Measurements from ENCODE around the gene EXOC6.

Gene EXOC6

DNA sequence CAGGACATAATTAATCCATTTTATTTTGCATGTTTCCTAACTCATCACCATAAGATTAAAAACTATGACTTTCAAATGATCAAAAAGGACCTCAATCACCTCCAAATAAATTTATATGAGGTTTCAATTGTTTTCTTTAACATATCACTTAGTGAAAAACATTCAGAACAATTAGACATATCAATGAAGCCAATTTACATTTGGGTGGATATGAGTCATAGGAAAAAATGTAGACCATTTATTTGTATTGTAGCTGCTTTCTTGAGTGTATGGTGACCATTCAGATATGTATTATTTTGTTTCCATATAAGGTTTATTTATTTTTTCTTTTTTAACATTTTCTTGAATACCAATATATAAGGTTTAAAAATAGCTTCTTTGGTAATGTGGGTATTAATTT, 13.3 kb upstream of the EXOC6 start:
- no peak for DNase-seq

DNA sequence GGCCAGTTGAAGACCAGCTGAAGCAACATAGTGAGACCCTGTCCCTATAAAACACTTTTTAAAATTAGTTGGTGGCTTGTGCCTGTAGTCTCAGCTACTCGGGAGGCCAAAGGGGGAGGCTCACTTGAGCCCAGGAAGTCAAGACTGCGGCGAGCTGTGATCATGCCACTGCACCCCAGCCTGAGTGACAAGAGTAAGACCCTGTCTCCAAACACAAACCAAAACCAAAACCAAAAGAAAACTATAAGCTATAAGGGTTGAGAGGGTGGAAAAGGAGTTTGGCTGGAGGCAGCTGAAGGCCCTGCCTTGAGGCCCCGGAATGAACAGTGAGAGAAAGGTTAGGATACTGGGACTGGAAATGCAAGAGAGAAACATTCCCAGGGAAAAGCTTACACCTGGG, 10.9 kb upstream of the EXOC6 start:
- DNase-seq, result no peak

DNA sequence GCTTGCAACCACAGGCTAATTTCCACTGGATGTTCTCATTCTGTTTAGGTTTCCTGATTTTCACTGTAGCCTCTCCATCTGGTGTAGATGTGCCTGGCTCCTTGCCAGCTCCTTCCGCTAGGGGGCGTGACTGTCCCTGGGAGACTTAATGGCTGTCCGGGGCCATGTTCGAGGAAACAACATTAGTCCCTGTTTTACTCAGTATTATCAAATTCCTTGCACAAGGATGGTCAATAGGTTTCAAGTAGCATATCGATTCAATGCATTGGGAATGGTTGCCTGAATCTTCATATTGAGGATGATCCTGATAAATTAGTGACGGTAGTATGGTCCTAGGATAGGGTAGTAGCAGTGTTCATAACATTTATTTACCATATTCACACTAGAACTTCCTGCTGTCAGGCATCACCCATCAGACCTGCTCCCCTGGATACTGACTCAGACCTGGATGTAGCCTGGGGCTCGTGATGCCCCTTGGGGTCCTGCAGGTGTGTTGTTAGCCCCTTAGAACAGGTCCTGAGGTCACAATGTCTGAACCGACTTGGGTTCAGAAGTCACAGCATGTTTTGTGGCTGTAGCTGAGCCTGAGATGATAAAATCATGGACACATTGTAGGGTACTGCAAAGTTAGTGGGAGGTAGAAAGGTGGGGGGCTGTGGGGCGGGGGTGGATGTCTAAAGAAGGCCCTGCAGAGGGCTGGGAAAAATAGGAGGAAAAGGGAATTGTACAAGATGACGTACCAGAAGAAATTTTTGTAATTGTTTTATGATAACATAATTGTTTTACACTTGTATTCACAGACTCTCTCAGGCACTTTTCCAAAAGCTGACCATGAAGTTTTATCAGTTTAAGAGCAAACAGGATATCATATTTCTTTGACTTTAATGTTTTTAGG, 8.9 kb upstream of the EXOC6 start:
- peak; percentile 78 to 81 for DNase-seq

DNA sequence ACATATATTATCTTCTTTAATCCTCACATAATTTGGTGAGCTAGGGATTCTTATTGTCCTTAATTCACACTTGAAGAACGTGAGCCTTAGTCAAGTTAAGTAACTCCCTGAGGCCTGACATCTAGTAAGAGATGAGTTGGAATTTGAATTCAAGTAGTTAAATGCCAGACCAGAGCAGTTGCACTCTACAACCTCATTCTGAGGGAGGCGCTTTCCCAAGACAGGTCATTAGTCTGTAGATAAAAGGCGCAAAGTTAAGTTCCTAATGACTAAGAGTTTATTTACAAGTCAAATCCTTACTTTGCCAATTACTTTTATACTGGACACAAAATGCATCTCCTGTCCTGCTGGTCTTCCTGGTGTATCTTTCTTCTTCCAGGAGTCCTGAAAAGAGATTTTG, 3.6 kb upstream of the EXOC6 start:
- DNase-seq, result no peak

DNA sequence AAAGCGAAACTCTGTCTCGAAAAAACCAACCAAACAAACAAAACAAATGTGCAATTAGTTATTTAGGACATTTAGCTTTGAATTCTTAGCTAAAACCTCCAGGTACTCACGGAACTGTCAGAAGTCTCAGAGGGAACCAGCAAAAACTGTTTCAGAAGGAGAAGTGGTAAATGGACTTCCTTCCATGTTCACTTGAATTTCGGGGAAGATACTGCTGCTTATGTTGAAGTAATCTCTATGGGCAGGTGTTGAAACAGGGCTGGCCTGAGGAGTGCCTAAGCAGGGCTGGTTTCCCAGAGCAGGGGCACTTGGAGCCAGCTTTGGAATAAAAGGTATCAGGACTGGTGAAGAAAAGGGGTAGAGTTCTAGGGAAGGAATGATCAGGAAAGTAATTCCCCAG, 2.4 kb upstream of the EXOC6 start:
- DNase-seq, result no peak

DNA sequence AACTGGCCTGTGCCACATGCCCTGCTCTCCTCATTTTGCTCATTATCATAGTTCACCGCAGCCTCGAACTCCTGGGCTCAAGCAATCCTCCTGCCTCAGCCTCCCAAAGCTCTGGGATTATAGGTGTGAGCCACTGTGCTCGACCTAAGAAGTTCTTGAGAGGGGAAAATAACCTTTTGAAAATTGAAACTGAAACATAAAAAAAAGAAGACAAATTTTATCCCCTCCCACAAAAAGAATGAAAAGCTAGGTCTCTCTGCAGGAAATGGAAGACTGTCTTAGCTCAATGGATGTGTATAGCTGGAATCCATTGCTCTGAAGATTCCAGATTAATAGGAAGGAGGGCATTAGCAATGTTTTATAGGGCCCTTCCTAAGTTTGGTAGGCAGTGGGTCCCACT, 2.0 kb upstream of the EXOC6 start:
- DNase-seq, result no peak

DNA sequence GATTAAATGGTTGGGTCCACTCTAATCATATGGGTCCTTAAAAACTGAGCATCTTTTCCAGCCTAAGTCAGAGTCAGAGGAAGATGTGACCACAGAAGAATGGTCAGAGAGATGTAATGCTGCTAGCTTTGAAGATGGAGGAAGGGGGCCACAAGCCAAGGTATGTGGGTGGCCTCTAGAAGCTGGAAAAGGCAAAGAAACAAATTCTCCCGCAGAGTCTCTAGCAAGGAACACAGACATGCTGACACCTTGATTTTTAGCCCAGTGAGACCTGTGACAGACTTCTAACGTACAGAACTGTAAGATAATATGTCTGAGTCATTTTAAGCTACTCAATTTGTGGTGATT, 1.5 kb upstream of the EXOC6 start:
- DNase-seq, result no peak

DNA sequence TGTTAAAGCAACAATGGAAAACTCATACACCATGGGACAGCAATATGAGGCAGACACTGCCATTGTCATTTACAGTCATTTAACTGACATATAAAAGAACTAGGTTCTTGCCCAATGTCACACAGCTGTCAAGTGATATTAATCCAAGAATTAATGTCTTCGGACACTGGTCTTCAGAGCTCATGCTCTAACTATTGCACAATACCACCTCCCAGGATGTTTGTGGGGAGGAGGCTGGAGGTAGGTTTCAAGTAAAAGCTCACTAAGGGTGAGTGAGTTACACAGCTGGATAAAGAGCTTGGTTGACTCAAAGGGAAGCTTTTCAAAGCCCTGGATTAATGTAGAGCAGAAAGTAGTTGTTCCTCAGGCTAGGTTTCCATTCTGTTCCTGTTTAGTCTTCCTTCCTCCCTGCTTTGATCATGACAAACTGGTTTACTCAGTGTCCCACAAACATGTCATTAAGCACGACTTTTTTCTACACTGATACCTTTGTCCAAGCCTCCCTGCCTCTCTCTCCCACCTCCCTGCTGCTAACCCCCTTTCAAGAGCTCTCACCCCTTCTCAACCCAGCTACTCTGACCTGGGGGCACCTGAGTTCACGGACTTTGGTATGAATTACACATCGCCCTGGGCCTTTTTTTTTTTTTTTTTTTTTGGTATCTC, 987 bp upstream of the EXOC6 start:
- DNase-seq, result no peak

DNA sequence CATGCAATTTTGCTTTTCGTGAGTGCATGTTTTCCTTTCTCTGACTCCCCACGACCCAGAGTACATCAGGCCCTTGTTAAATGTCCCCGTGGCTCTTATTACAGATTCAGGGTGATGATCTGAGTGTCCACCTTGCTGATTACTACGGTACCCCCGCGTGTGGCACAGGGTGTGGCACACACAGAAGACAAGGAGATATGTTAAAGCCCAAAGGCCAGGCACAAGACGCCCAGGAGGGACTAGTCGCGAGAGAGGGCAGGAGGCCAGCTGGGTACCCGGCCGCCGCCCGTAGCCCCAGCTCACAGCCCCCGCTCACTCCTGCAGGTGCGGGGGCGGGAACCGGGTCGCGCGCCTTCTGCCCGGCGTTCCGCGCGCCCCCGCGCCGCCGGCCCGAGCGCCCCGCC, 281 bp upstream of the EXOC6 start:
- DNase-seq, result no peak

DNA sequence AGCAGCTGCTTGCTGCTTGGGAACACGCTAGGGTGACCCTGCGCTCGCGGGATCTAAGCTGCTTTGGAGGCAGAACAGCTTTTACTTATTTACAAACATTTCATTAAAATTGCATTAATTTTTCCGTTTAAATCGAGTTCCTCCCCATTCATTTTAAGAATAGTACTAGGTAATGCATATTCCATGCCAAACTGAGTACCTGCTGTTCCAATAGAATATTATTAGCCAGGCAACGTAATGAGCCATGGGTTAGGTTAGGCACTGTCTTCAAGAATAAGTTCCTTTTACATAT, 860 bp downstream of the EXOC6 start:
- no peak for DNase-seq

DNA sequence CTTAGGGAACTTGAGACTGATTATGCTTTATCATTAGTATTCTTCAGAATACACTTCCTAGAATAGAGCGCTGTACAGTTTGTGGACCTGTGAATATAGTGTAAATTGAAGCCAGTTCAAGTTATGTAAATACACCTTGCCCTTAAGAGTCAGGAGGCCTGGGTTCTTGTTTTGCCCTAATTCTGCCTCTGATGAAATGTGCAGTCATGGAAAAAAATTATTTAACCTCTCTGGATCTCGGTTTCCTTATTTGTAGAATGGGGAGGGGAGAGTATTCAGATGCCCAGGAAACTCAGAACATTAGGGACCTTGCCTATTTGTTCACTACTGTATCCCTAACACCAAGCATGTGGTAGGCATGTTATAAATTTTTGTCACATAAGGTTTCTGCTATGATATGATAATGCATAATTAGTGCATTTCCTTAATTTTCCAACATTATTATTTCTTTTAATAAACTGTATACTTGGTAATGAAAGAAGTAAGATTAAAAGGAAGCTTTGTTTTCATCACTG, 1.3 kb downstream of the EXOC6 start:
- DNase-seq, result no peak

DNA sequence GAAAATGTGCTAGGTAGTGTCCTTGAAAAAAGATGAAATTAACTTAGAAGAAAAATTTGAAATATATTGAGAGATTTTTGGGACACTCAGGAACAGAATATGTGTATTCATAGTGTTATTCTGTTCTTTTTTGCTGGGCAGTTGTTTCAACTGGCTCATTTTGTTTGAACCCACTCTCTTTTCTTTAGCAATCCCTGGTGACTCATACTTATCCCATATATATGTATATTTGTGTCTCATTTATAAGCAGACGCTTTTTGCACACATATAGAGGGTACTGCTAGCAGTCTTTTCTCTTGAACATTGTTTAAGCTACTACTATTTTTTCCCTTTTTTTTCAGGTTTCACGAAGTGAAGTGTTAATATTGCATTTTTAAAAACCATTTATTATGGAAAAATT, 1.9 kb downstream of the EXOC6 start:
- no peak for DNase-seq

DNA sequence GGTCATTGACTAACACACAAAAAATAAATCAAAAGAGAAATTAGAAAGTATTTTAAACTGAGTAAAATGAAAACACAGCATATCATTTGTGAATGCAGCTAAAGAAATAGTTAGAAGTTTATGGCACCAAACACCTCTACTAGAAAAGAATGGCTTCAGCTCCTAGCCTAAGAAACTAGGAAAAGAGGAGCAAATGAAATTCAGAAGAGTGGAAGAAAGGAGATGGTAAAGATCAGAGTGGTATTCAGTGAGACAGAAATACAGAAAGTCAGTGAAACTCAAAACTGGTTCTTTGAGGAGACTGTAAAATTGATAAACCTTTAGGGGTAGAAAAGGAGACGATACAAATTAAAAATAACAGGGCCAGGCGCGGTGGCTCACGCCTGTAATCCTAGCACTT, 2.7 kb downstream of the EXOC6 start:
- DNase-seq, result no peak

DNA sequence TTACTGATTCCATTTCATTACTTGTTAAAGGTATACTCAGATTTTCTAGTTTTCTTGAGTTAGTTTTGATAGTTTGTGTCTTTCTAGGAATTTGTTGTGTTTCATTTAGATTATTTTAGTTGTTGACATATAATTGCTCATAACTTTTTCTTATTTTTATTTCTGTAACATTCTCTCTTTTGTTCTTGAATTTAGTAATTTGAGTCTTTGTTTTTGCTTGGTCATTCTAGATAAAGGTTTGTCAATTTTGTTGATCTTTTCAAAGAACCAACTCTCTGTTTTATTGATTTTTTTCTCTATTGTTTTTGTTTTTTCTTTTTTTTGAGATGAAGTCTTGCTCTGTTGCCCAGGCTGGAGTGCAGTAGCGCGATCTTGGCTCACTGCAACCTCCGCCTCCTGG, 7.2 kb downstream of the EXOC6 start:
- no peak for DNase-seq

DNA sequence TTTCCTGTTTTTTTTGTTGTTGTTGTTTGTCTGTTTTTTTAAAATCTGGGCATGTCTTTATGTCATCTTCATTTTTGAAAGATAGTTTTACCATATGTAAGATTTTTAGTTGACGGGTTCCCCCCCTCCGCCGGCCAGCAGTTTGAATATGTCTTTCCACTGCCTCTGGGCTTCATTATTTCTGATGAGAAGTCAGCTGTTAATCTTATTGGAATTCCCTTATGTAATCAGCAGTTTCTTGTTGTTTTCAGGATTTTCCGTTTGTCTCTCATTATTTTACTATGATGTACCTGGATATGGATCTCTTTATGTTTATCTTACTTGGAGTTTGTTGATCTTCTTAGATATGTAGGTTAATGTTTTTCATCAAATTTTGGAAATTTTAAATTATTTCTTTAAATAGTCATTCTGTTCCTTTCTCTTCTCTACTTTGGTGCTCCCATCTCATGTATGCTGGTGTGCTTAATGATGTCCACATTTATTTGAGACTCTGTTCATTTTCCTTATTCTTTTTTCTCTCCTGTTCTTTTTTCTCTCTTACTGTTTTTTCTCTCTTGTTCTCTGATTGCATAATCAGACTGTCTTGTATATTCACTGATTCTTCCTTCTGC, 9.7 kb downstream of the EXOC6 start:
- no peak for DNase-seq

DNA sequence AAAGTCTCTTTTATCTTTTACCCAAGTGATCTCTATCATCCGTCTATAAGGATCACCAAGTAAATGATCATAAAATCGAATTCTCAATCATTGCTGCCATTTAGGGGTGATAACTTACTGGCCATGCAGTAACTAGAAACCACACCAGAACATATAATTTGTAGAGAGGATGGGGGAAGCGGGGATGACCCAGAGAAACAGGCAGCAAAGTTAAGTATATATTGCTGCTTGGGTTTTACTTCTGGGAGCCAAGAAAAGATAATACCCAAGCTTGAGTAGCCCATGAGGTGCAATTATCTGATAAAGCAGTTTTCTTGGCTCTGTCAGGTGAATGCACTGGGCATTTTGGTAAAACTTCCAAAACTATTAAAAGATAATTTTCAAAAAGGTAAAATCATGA, 18.9 kb downstream of the EXOC6 start:
- DNase-seq, result no peak

DNA sequence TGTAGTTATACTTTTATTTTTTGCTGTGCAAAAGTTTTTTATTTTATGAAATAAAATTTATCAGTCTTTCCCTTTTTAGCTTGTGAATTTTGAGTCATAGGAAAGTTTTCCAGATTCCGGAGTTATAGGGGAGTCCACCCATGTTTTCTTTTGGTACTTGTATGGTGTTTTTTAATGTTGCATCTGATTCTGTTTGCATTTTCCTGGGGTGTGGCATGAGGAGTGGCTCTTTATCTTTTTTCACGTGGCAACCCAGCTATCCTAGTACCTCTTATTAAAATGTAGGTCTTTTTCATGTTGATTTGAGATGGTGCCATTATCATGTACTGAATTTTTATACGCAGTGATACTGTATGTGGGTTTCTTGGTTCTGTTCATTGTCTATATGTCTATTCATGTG, 19.7 kb downstream of the EXOC6 start:
- DNase-seq, result no peak

DNA sequence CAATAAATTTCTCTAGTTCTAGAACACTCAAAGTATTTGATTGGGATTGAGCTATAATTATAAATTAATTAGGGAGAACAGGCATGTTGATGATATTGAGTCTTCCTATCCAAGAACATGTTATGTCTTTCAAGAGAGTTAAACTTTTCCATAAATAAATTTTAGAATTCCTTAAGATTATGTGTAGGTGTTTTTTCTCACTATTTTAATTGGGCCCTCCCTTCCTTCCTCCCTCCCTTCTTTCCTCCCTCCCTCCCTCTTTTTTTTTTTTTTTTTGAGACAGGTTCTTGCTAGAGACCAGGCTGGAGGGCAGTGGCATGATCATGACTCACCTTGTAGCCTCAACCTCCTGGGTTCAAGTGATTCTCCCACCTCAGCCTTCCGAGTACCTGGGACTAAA, 20.2 kb downstream of the EXOC6 start:
- DNase-seq, result no peak

DNA sequence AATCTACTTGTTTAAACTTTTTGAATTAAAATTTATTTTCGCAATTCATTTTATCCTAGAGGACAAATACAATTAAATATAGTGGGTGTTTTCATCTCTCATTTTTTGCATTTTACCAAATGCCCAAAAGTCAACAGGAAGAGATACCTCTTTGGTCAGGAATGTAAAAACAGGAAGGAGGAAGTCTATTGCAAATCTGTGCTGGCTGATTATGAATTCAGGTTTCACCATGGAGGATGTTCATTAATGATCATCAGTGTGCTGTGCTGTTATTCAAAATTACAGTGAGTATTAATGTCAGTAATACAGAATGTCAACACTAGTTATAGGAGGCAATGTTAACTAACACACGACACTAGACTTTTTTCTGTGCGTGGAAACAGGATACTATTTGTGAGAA, 24.7 kb downstream of the EXOC6 start:
- DNase-seq, result no peak

DNA sequence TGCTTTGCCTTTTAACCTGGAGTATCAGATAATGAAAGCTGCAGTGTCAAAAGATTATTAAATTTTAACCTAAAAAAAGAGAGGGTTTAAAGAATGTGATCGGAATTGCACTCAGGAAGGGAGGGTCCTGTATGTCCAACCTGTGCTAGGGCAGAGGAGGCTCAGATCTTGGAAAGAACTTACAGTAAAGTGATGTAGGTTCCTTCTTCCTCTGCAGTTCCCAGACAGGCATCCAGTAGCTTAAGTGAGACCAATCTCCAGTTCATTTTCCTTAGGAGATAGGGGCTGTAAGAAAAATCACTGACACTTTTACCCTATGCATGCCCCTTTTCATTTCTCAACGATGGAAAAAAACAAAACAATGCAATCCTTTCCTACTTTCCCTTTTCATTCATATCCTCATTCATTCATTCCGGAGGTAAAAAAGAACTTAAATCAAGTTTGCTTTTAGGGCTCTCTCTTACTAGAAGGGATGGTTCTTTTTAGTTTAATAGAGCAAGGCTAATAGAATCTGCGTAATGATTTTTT, 28.3 kb downstream of the EXOC6 start:
- no peak for DNase-seq

DNA sequence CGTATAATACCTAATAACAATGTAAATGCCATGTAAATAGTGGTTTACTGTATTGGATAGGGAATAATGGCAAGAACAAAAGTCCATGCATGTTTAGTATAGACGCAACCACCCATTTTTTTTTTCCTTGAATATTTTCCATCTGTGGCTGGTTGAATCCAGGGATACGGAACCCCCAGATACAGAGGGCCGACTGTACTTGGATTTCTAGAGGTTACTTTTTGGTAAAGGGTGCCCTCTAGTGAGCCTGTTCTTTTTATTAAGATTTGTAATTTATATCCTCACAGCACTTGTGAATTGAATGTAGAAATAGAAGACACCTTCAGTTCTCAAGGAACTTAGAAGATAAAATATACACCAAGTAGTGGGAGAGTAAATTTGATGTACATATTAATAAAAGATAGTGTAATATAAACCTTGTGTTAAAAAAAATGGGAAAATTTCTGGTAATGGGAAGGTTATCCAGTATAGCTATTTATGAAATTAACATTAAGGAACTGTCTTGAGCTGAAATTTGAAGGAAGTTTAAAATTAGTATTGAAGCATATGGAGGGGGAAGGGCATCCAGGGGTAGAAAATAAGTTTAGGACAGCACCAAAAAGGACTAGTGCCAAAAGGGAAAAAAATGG, 32.0 kb downstream of the EXOC6 start:
- no peak for DNase-seq

DNA sequence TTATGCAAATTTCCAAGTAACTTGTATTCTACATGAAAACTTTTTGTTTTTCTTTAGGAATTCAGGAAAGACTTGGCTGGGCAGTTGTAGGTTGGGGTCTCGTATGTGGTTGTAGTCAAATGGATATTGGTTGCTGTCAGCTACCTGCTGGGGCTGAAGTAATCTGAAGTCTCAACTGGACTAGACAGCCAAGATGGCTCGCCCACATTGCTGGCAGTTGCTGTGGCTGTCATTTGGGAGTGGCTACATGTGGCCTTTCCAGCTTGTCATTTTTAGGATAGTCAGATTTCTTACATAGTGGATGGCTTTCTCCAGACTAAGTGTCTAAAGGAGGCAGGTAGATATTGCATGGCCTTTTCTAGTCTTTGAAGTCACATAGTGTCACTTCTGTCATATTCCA, 32.6 kb downstream of the EXOC6 start:
- DNase-seq, result no peak

DNA sequence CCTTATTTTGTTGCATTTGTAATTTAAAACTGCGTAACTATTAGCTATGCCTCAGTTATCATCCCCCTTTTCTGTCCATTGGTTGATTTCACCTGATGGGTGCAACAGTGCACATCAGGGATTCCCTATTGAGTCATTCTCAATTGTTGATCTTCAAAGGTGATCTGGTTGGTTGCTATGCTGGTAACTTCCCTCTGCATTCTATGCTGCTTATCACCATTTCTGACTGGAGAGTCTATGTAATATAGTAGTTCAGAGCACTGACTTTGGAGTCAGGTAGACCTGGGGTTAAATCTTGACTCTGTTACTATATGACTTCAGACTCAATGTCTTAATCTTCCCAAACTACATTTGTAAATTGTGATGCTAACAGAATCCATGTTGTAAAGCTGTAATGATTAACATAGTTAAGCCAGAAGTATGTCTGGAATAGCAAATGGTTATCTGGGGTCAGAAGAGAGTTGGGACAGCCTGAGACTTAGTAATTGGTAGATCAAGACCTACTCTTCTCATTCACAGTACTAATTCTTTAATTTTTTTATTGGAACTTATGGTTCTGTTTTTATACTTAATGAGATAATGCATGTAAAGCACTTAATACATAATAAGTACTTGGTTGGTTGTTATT, 38.1 kb downstream of the EXOC6 start:
- no peak for DNase-seq
